HG03469 (cell line): ENCODE results near the gene C10orf62.
"Not testable (repeated sequence)": the region's sequence is repeated elsewhere in the genome, so short reads cannot be mapped to it uniquely, and the experiment has no call there.

Experiments
- ATAC-seq: cut with Tn5 transposase; IDR thresholded peaks from one replicate; pipeline ENCODE4 v1.9.1; 2021; ENCODE audit warnings: mild to moderate bottlenecking, moderate library complexity, moderate number of reproducible peaks; ENCODE audit not compliant: unreplicated experiment

The C10orf62 gene

DNA sequence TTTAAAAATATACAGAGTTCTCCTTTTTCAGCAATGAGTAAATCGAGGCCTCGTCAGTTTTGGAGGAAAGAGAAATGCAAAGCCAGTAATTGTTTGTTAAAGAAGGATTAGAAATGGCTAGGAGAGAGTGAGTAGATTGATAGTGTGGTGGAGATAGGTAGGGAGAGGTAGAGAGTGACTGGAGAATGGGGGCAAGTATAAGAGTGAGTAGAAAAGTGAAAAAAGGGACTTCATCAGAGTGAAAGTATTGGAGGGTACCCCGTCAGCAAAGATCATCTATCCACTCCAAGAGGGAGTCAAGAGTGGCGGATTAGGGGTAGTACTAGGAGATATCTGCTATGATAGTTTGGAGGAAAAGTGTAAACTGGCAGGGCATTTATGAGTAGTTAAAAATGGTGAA is 26.2 kb upstream of the C10orf62 start:
- ATAC-seq = no peak

DNA sequence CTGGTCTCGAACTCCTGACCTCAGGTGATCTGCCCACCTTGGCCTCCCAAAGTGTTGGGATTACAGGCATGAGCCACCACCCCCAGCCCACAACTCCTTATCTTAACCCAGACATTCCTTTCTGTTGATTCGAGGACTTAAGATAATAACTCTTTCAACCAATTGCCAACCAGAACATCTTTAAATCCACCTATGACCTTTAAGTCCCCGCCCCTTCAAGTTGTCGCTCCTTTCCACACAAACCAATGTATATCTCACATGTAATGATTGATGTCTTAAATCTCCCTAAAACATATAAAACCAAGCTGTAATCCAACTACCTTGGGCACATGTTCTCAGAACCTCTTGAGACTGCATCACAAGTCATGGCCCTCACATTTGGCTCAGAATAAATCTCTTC is 24.7 kb upstream of the C10orf62 start:
- no peak for ATAC-seq

DNA sequence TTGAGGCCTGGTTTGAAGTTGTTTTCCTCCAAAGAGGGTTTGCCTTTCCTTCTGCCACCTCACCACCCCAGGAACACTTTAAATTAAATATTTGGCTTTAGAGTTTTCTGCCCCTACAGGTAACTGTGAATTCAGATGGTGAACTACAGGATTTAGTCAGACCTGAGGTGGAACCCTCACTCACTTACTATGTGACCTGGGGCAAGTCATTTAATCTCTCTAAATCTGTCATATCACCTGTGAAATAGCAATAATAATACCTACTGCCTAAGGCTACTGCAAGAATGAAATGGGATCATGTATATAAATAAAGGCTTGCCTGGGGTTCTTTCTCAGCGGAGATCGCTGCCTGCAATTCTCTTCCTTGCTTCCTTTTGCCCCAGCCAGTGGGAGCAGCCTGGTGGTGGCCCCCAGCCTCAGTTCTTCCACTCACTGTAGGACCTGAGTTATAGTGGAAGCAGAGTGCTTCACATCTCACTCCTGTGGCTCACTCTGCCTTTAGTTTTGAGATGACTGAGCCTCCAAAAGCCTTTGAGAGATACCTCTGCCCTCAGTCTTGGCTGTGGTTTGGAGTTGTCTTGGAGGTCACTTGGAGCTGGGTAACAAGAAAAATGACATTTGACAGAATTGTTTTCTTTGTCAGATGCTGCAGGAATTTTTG is 23.1 kb upstream of the C10orf62 start:
- ATAC-seq = no peak

DNA sequence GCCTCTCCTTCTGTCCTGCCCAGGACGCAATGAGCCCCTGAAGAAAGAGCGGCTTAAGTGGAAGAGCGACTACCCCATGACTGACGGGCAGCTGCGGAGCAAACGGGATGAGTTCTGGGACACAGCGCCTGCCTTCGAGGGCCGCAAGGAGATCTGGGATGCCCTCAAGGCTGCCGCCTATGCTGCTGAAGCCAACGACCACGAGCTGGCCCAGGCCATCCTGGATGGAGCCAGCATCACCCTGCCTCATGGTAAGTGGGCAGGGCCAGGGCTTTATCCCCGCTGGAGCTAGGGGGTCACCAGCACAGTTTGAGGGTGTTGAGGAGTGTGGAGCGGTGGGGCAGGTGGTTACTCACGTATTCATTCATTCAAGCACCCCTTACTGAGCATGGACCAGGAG is 21.6 kb upstream of the C10orf62 start:
- ATAC-seq = no peak

DNA sequence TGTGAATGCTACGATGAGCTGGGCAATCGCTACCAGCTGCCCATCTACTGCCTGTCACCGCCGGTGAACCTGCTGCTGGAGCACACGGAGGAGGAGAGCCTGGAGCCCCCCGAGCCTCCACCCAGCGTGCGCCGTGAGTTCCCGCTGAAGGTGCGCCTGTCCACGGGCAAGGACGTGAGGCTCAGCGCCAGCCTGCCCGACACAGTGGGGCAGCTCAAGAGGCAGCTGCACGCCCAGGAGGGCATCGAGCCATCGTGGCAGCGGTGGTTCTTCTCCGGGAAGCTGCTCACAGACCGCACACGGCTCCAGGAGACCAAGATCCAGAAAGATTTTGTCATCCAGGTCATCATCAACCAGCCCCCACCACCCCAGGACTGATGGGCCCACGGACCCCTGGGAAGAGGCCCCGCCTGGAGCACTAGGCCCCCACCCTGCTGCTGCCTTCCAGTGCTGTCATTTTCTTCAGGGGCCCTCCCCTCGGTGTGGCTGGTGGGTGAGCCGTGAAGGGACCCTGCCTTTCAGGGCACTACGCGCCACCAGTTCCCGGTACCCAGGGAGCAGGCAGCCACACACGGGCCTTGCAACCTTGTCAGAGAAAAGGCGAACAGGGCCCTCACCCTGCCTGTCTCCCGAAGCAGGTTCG is 19.3 kb upstream of the C10orf62 start:
- no peak for ATAC-seq

DNA sequence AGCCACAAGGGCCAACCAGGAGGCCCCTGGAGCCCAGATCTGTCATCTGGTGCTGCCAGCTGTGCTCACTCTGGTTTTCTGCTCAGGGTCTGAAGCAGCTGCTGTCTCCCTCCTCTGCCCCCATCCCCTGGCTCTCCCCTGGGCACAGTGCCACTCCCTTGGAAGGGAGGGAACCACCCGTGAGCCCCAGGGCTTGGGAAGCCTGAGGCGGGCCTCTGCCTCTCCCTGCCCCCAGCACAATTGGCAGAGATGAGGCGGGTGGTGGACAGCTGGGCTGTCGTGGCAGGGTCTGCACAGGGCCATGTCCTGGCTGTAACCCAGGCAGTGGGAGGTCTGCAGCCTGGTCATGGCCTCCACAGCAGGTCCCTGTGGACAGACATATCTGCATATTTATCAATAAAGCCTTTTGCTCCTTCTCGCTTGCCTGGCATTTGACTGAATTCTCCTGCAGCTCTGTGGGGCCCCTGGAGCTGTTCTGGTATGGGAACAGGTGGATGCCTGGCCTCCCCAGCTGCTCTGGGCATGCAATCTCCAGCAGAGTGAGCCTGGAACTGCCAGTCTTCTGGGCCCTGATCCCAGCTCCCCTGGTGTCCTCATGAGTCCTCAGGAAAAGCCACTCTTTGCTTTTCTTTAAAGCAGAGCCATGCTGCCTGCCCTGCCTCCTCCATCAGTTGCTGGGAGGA is 18.6 kb upstream of the C10orf62 start:
- ATAC-seq = no peak

DNA sequence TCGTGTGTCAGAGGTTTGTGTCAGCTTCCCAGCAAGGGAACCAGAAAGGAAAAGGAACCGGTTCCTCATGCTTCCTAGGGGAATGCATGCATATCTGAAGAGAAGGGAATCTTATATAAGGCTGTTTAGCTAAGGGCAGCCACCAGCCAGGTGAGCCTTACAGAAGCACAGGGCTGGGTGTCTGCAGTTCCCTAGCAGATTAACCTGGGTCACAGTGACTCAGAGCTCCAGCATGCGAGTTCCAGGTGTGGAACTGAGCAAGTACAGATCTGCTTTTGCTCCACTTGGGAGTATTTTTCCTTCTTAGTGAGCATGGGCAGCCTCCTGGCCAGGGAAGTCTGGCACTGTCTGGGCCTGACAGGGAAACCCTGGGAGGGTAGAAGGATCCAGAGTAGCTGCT is 17.9 kb upstream of the C10orf62 start:
- ATAC-seq = no peak

DNA sequence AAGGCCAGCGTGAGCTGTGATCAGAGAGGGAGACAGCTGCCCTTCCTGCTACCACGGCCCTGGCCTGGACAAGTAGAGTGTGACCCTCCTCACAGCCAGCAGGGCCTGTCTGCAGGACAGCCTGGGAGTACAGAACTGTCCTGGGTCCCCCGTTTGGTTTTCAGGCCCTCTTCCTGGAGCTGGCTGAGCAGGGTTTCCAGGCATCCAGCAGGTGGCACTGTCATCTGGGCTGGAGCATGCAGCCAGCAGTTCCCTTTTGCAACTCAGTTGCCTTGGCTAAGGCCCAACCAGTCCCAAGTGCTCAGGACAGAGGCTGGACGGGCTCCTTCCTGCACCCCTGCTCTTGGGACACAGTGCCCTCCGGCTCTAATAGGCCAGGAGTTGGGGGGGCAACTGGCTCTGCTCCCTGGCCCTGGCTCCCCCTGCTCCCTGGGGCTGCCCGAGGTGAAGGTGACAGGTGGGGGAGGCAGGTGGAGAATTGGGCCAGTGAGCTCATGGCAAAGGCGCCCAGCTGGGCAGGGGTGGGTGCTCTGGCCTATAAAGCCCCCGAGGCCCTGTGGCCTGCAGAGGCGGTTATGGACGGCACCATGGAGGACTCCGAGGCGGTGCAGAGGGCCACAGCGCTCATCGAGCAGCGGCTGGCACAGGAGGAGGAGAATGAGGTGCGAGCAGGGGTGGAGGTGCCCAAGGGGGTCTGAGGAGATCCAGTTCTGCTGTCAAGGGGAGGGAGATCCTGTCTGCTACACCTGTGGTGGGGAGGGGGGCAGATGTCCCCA is 17.1 kb upstream of the C10orf62 start, which contains the start of gene ANKRD2:
Gene ANKRD2, plus strand, starts transcription at position 566 of the 776 bp plus-strand sequence. Its CDS starts 10 bp downstream, at position 576.
- ATAC-seq = no peak

DNA sequence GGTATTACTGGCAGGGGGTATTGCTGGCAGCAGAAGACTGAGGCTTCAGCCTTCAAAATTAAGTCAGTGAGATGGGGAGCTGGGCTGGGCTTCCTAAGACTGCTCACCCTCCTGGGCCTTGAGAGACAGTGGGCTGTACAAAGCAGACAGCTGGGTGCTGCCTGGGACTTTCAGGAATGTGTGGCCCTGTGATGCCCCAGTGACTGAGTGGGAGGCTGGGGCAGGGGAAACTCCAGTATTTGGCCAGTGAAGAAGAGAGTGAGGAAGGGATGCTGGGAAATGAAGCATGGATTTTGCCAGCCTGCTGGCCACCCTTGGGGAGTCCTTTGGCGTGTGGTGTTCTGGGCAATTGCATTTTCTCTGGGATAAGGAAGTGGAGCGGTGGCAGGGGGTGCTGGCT is 16.5 kb upstream of the C10orf62 start:
- no peak for ATAC-seq

DNA sequence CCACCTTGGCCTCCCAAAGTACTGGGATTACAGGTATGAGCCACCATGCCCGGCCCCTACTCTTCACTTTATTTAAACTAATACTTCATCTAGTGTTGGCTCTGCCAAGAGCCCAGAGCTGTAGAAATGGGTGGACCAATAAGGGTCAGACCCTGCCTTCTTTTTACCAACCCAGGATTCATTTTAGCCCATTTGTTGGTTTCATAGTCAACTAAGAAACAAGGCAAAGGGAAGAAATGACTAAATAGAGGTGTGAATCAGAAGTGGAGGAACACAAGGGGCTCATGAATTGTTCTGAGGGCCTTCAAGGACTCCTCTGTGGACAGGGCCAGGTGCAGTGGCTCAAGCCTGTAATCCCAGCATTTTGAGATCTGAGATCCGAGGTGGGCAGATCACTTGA is 15.8 kb upstream of the C10orf62 start:
- ATAC-seq = no peak

DNA sequence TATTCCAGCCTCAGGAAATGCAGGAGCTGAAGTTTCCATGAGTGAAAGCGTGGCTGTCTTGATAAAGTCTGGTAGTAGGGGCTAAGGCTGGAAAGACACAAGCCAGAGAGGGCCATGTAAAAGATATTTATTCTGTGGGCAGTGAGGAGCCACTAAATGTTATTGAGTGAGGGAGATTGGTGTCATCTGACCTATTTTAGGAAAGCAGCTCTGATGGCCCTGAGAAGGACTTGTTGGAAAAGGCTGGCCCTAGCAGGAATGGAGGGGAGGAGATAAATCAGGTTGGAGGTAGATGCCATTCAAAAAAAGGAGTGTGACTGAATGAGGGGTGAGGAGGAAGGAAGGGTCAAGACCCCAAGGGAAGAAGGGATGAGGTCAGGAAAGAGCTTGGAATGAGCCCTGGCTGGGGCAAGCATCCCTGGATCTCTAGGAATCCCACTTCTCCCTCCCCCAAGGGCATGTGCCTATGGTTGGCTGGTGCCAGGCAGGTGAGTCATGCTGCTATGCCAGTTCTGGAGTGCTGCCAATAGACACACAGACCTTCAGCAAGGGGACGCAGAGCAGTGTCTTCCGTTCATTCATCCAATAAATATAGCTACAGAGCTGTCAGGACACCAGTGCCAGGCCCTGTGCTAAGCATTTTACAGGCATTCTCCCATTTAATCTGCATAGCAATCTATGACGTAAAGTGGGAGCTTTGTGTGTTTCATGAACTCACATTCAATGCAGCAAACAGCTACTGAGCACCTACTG is 15.0 kb upstream of the C10orf62 start:
- ATAC-seq = no peak

DNA sequence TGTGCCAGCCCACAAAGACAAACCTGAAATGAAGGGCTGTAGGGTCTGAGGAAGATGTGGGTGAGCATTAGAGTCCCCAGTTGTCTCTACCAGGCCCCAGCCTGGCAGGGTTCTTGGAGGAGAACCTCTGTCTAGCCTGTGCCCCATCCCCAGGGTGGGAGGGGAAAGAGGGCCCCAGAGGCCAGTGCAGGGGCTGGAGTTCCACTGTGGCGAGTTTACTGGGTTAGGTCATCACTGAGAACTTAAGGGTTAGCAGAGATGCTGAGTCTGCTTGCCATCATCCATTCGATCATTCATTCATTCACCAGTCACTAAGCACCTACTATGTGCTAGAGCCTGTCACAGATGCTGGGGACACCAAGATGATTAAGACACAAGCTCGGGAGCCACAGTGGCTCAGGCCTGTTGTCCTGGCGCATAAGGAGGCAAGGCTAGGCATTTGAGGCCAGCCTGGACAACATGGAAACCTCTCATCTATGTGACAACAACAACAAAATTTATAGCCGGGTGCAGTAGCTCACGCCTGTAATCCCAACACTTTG is 14.3 kb upstream of the C10orf62 start:
- no peak for ATAC-seq

DNA sequence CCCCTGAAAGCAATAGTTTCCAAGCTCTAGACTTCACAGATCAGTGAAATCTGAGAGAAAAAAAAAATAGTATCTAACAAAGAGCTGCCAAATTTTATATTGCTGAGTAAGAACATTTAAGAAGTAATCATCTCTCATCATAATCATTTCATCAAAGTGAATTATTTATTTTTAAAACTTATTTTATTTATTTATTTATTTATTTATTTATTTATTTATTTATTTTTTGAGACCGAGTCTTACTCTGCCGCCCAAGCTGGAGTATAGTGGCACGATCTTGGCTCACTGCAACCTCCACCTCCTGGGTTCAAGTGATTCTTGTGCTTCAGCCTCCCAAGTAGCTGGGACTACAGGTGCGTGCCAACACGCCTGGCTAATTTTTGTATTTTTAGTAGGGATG is 13.0 kb upstream of the C10orf62 start:
- not testable (repeated sequence) for ATAC-seq

DNA sequence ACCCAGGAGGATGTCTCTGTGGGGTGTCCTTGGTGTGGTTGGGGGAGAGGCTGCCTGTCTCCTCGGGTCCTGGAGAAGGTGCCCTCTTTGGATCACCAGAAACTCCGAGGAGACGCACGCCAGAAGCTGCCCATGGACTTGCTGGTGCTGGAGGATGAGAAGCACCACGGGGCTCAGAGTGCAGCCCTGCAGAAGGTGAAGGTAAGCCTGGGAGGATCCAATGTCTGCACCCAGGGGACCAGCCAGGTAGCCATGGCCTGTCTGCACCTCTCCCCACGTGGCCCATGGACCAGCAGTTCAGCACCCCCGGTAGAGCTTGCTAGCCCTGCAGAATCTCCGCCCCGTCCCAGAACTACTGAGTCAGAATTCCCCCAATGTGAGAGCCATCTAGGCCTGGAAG is 11.8 kb upstream of the C10orf62 start:
- ATAC-seq = no peak

DNA sequence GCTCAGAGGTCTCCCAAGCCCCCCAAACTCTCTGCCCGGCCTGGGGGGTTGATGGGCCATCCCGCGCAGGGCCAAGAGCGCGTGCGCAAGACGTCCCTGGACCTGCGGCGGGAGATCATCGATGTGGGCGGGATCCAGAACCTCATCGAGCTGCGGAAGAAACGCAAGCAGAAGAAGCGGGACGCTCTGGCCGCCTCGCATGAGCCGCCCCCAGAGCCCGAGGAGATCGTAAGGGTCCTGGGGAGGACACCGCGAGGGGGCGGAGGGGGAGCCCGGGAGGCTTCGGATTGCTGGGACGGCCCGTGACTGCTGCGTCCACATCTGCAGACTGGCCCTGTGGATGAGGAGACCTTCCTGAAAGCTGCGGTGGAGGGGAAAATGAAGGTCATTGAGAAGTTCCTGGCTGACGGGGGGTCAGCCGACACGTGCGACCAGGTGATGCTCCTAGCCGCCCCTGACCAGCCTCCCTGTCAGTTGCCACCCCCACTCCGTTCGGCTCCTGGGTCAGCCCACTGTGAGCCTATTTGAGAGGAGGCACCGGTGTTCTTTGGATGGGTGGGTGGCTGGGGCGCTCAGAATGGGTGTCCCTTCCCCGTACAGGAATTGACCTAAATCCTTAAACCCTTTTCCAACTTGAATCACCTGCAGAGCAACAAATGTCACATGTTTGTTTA is 11.2 kb upstream of the C10orf62 start:
- no peak for ATAC-seq

DNA sequence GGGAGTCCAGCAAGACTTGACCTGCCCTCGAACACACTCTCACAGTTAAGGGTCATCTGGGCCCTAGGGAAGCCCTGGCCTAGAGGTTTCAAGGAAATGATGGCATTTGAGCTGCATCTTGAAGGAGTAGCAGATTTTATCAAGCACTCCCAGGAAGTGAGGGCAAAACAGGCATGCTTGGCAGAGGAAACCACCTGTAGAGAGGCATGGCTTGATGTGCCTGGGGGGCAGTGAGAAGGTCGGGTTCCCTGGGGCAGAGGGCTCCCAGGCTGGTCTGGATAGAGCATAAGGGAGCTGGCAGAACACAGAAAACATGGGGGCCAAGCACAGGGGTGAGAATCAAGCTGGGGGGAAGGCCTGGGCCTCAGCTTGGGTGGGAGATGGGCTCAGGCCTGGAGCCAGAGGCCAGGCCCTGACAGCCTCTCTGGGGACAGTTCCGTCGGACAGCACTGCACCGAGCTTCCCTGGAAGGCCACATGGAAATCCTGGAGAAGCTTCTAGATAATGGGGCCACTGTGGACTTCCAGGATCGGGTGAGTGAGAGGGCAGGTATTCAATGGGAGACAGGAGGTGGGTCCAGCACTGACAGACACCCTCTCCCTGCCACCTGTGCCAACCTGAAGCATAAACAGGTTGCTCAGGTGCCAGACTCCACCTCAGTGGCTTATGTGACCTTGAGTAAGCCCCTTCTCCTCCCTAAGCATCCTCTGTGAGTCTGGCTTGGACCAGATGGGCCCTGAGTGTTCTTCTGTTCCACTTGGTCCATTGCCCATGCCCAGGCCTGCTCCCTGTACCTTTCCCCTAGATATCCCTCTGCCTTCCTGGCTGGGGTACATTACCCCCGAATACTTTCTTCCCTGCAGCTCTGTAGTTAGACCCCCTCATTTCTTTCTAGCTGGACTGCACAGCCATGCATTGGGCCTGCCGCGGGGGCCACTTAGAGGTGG is 8.8 kb upstream of the C10orf62 start:
- no peak for ATAC-seq

DNA sequence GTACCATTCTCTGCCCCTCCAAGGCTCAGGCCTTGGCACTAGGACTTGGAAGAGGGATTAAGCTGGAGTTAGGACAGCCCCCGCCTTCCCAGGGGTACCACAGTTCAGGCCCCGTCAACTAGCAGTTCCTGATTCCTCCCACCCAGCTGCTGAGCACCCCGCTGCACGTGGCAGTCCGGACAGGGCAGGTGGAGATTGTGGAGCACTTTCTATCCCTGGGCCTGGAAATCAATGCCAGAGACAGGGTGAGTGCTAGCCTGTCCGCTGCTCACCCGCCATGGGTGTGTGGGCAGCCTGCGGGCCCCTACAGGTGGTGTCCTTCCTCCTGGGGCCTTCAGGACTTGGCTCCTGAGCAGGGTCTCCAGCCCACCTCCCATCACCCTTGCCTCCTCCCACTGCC is 7.4 kb upstream of the C10orf62 start:
- ATAC-seq = no peak

DNA sequence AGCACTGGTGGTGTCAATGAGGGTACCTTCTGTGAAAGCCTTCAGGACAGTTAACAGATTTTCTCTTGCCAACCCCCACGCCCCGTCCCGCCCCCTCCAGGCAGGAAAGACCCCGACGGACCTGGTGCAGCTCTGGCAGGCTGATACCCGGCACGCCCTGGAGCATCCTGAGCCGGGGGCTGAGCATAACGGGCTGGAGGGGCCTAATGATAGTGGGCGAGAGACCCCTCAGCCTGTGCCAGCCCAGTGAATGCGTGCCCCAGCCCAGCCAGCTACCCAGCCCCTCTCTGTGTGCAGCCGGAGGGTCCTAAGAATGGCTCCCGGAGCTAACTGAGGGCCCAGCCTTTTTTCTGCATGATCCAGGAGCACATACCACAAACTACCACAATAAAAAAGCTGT is 6.0 kb upstream of the C10orf62 start:
- no peak for ATAC-seq
